PC-3 (cell line): Measurements from ENCODE around the gene CCL17. TPM values are rescaled to one million over a fixed set of nuclear protein-coding genes. Genes with fewer than 3 reads are reported as not detected.
"Not testable (repeated sequence)": the region's sequence is repeated elsewhere in the genome, so short reads cannot be mapped to it uniquely, and the experiment has no call there.

Source experiments
- ATAC-seq: fragments of 200-7000 bp; cut with Tn5 transposase; 2 replicates; pipeline ENCODE4 v1.9.1; 2020; ENCODE audit warnings: mild to moderate bottlenecking, moderate library complexity
- BruUV-seq: library from RNA; stranded (reverse); fragments of 400-500 nt; replicated peaks from 2 replicates; lab custom pipeline; 2021; lab: Mats Ljungman, UMichigan
- CTCF ChIA-PET: fragments of 300-600 bp; sonication (Branson Sonifier 250); formaldehyde crosslinking; loops from one replicate; lab custom pipeline; 2022; ENCODE audit warnings: antibody characterized with exemption; lab: Charles Lee
- POLR2A ChIA-PET: fragments of 300-600 bp; sonication (Branson Sonifier 250); formaldehyde crosslinking; loops from one replicate; lab custom pipeline; 2022; ENCODE audit warnings: antibody characterized with exemption; ENCODE audit not compliant: unreplicated experiment; lab: Charles Lee
- DNase-seq: peaks from one replicate; pipeline ENCODE4 v3.0.0-alpha.2; 2015
- H2AFZ ChIP-seq: fragments of 300-600 bp; sonication (generic); 2 replicates; pipeline ENCODE4 v1.6.0; 2016; ENCODE audit warnings: antibody characterized with exemption, low read length
- H3F3A ChIP-seq: fragments of 300-600 bp; sonication (generic); one replicate; pipeline ENCODE4 v1.6.0; 2017; ENCODE audit warnings: antibody characterized with exemption, low read length, control low read depth, mild to moderate bottlenecking; ENCODE audit not compliant: unreplicated experiment
- H3K27ac ChIP-seq: fragments of 300-600 bp; sonication (generic); 2 replicates; pipeline ENCODE4 v1.5.1; 2016; ENCODE audit warnings: mild to moderate bottlenecking, low read length
- H3K27me3 ChIP-seq: fragments of 300-600 bp; sonication (generic); 2 replicates; pipeline ENCODE4 v1.6.1; 2016; ENCODE audit warnings: low read length, mixed read lengths
- H3K36me3 ChIP-seq: fragments of 300-600 bp; sonication (generic); 2 replicates; pipeline ENCODE4 v1.6.1; 2016; ENCODE audit warnings: low read depth, mixed run types, low read length, mixed read lengths
- H3K4me1 ChIP-seq: fragments of 300-600 bp; sonication (generic); 2 replicates; pipeline ENCODE4 v1.5.1; 2016; ENCODE audit warnings: low read length; ENCODE audit not compliant: insufficient read depth
- H3K4me2 ChIP-seq: fragments of 300-600 bp; sonication (generic); 2 replicates; pipeline ENCODE4 v1.6.0; 2016; ENCODE audit warnings: low read length
- H3K4me3 ChIP-seq: fragments of 300-600 bp; sonication (generic); 2 replicates; pipeline ENCODE4 v1.5.1; 2016; ENCODE audit warnings: mild to moderate bottlenecking, low read length, mixed read lengths
- H3K79me2 ChIP-seq: fragments of 300-600 bp; sonication (generic); 2 replicates; pipeline ENCODE4 v1.6.1; 2017; ENCODE audit warnings: low read length, mixed read lengths
- H3K9ac ChIP-seq: fragments of 300-600 bp; sonication (generic); 2 replicates; pipeline ENCODE4 v1.6.0; 2016; ENCODE audit warnings: mild to moderate bottlenecking, low read length
- H3K9me2 ChIP-seq: fragments of 300-600 bp; sonication (generic); replicated peaks from 2 replicates; pipeline ENCODE4 v1.6.1; 2016; ENCODE audit warnings: mixed run types, low read length, mixed read lengths
- H3K9me3 ChIP-seq: fragments of 300-600 bp; sonication (generic); 2 replicates; pipeline ENCODE4 v1.6.1; 2016; ENCODE audit warnings: low read length, mixed read lengths
- H4K20me1 ChIP-seq: fragments of 300-600 bp; sonication (generic); 2 replicates; pipeline ENCODE4 v1.6.1; 2016; ENCODE audit warnings: low read length, mixed read lengths
- EZH2 ChIP-seq: fragments of 300-600 bp; sonication (generic); IDR thresholded peaks from one replicate; pipeline ENCODE4 v1.6.1; 2017; ENCODE audit warnings: antibody characterized with exemption, mild to moderate bottlenecking, low read length; ENCODE audit not compliant: unreplicated experiment
- EZH2phosphoT487 ChIP-seq: fragments of 300-600 bp; sonication (generic); IDR thresholded peaks from 2 replicates; pipeline ENCODE4 v1.6.1; 2018; ENCODE audit warnings: mild to moderate bottlenecking, antibody characterized with exemption, low read length, borderline replicate concordance
- intact Hi-C: fragments of 100-400 bp; cut with micrococcal nuclease; formaldehyde crosslinking; loops from 2 replicates; pipeline ENCODE4 v1.9.0; 2023
- total RNA-seq: library from RNA; depleted of rRNA; stranded (reverse); fragments of >200 nt; gene quantifications from 2 replicates; pipeline ENCODE4 v1.2.3, GENCODE V29; 2014
- TF ChIP-seq, protein P1 (sequence below): fragments of 300-600 bp; sonication (generic); conservative IDR thresholded peaks from 2 replicates; pipeline ENCODE4 v1.5.1; 2017; ENCODE audit warnings: antibody characterized with exemption, low read depth, mild to moderate bottlenecking, low read length

CCL17 gene
- total RNA-seq, 1 experiment from 2014 or later, result not detected

DNA sequence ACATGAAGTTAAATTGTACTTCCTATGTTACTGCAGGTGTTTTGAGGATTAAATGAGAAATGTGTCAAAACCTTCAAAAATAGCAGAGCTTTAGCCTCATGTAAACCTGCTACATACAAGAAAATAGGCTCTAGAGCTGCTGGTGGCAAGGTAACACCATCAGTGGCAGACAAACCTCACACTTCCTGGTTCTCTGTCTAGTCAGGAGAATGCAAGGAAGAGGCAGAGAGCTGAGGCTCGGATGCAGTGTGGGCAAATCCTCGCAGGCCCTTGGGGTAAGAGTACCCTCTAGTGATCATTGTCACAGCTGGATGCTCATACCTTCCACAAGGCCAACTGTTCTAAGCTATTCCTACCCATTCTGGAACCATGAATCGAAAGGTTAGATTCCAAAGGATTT is 28.4 kb downstream of the CCL17 start:
- Histone ChIP-seq H3K27me3 (no peaks in the 10 kb centered on the region), H3K9ac (no peak overlapping the region), H3K4me2 (no peak overlapping the region), H3K4me3 (no peak overlapping the region), H2AFZ (no peak overlapping the region), H3K36me3 (peaks cover 21% of the 10 kb centered on the region), H3K4me1 (no peaks in the 10 kb centered on the region), H3K9me3 (no peaks in the 10 kb centered on the region), H3K27ac (no peak overlapping the region), H3F3A (no peaks in the 10 kb centered on the region), H4K20me1 (no peaks in the 10 kb centered on the region), H3K9me2 (no peaks in the 10 kb centered on the region), H3K79me2 (no peaks in the 10 kb centered on the region)
- intact Hi-C loops, result no loop called here
- ChIA-PET POLR2A (no interaction called here), CTCF (no interaction called here)
- no TSS peak for BruUV-seq
- TF ChIP-seq EZH2, result no peak
- TF ChIP-seq, protein P1, sequence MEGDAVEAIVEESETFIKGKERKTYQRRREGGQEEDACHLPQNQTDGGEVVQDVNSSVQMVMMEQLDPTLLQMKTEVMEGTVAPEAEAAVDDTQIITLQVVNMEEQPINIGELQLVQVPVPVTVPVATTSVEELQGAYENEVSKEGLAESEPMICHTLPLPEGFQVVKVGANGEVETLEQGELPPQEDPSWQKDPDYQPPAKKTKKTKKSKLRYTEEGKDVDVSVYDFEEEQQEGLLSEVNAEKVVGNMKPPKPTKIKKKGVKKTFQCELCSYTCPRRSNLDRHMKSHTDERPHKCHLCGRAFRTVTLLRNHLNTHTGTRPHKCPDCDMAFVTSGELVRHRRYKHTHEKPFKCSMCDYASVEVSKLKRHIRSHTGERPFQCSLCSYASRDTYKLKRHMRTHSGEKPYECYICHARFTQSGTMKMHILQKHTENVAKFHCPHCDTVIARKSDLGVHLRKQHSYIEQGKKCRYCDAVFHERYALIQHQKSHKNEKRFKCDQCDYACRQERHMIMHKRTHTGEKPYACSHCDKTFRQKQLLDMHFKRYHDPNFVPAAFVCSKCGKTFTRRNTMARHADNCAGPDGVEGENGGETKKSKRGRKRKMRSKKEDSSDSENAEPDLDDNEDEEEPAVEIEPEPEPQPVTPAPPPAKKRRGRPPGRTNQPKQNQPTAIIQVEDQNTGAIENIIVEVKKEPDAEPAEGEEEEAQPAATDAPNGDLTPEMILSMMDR, result no peak
- no peak for TF ChIP-seq EZH2phosphoT487
- ATAC-seq (no peak), DNase-seq (no peak)

DNA sequence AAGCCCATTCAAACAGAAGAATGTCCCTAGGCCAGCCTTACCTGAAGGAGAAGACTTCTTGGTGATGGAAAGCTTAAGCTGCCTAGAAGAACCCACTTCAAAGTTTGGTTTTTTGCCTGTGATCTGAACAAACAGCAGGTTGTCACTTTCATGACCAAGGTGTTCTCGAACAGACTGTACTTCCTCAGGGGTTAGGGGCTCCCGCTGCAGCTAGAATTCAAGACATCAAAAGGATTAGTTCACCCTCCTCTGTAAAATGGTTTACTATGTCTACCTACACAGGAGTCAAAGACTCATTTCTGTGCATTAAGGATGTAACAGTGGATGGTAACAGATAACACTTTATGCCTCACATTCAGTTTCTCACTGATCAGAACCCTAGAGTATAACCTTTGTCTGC is 29.4 kb downstream of the CCL17 start:
- Histone ChIP-seq H3K4me3 (no peak overlapping the region), H3K9ac (no peak overlapping the region), H3K79me2 (no peaks in the 10 kb centered on the region), H3K9me2 (no peaks in the 10 kb centered on the region), H2AFZ (no peak overlapping the region), H3K36me3 (peaks cover 26% of the 10 kb centered on the region), H3K27me3 (no peaks in the 10 kb centered on the region), H4K20me1 (no peaks in the 10 kb centered on the region), H3K4me1 (no peaks in the 10 kb centered on the region), H3K4me2 (no peak overlapping the region), H3K27ac (no peak overlapping the region), H3K9me3 (no peaks in the 10 kb centered on the region), H3F3A (no peaks in the 10 kb centered on the region)
- ChIA-PET POLR2A (no interaction called here), CTCF (no interaction called here)
- BruUV-seq, result no TSS peak
- intact Hi-C loops, result no loop called here
- DNase-seq, result no peak
- no peak for ATAC-seq
- TF ChIP-seq EZH2phosphoT487 (no peak), EZH2 (no peak)
- TF ChIP-seq, protein P1, result no peak

DNA sequence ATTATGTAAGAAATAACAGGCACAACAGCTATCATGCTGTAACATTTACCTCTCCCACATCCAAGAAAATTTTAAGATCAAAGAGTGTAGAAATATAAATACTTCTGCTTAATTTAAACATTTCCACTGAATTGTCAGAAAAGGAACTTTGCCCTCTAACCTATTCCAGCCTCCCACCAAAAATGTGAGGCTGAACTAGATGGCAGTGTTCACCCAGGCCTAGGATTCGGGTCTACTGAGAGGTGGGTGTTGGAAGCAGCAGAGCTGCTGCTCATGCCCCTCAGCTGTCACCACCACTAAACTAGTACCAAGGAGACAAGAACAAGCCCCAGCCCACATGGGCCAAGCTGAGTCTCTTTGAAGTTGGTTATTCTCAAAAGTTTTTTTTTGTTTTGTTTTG is 31.3 kb downstream of the CCL17 start:
- TF ChIP-seq EZH2 (no peak), EZH2phosphoT487 (no peak)
- TF ChIP-seq, protein P1, result no peak
- no peaks in the 10 kb centered on the region for H3K4me1 ChIP-seq
- ChIA-PET CTCF (no interaction called here), POLR2A (no interaction called here)
- H3K9ac ChIP-seq, result no peak overlapping the region
- BruUV-seq, result no TSS peak
- H2AFZ ChIP-seq, result no peak overlapping the region
- no peak overlapping the region for H3K4me2 ChIP-seq
- no peak for DNase-seq
- no peaks in the 10 kb centered on the region for H3K27me3 ChIP-seq
- ATAC-seq, result no peak
- 0 out of 2 replicates have a peak, but pooled peaks cover 2% of the 10 kb centered on the region for H3K79me2 ChIP-seq
- intact Hi-C loops, result no loop called here
- H3K9me2 ChIP-seq, result no peaks in the 10 kb centered on the region
- H3K36me3 ChIP-seq, result peaks cover 26% of the 10 kb centered on the region
- H3K27ac ChIP-seq, result no peak overlapping the region
- no peak overlapping the region for H3K4me3 ChIP-seq
- no peaks in the 10 kb centered on the region for H3F3A ChIP-seq
- no peaks in the 10 kb centered on the region for H4K20me1 ChIP-seq
- no peaks in the 10 kb centered on the region for H3K9me3 ChIP-seq

DNA sequence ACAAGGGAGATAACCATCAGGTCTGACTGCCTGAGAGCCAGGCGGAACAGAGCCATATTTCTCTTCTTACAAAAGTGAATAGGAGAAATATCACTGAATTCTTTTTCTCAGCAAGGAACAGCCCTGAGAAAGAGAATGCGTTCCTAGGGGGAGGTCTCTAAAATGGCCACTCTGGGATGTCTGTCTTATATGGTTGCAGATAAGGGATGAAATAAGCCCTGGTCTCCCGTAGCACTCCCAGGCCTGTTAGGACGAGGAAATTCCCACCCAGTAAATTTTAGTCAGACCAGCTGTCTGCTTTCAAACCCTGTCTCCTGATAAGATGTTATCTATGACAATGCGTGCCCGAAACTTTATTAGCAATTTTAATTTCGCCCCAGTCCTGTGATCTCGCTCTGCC is 35.4 kb downstream of the CCL17 start:
- H3F3A ChIP-seq, H3K9me2 ChIP-seq, H3K4me2 ChIP-seq, H4K20me1 ChIP-seq, POLR2A ChIA-PET, BruUV-seq, H3K9me3 ChIP-seq, H3K9ac ChIP-seq, ATAC-seq, H3K27ac ChIP-seq, intact Hi-C loops, H2AFZ ChIP-seq, DNase-seq, CTCF ChIA-PET, H3K4me1 ChIP-seq, H3K27me3 ChIP-seq, H3K4me3 ChIP-seq: not testable (repeated sequence)
- H3K36me3 ChIP-seq, result peaks cover 20% of the 10 kb centered on the region
- H3K79me2 ChIP-seq, result peaks cover 38% of the 10 kb centered on the region
